GM18519 (cell line): ENCODE measurements around the gene TENM4.

Experiments
- ATAC-seq: cut with Tn5 transposase; IDR thresholded peaks from one replicate; pipeline ENCODE4 v1.9.1; 2021; ENCODE audit warnings: mild to moderate bottlenecking, moderate library complexity; ENCODE audit not compliant: unreplicated experiment, low FRiP score

Gene TENM4

DNA sequence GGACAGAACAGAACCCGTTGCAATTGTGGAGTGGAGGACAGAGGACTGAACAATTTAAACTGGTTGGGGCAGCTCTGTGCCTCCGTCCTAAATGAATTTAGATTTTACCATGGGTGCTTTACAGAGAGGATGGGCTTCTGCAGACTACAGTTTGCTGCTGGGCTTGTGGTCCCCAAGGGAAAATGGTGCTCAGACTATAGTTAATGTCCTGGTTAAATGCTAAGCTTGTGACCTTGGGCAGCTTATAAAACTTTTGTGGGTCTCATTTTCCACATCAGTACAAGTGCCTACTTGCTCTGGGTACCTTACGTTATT lies 511.0 kb downstream of the TENM4 start:
- ATAC-seq = no peak

DNA sequence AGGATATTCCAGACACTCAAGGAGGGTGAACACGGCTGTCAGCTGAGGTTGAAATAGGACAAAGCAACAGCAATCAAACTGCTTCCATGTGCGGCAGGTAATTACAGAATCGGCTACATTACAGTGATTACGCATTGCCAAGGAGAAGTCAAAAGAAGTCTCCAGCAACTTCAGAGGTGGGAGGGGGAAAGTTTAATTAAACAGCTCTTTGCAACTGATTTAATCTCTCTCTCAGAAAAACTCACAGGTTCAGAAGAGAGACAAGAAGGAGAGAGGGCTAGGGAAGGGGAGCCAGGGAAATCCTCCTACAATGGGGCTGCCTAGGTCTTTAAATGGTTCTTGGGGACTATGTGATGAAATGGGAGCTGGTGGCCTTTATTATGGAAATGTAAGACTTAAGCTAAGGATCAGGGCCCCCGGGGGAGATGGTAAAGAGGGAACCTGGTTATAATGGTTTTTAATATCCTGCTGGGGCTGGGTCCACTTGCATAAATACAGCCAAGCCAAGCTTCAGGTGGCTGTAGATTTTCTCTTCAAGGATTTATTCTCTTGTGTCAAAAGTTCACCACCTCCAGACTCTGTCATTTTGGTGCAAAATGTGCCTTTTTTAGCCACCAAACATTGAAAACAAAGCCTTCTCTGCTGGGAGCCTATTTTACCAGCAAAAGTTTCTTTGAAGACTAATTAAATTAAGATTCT lies 511.5 kb downstream of the TENM4 start:
- no peak for ATAC-seq

DNA sequence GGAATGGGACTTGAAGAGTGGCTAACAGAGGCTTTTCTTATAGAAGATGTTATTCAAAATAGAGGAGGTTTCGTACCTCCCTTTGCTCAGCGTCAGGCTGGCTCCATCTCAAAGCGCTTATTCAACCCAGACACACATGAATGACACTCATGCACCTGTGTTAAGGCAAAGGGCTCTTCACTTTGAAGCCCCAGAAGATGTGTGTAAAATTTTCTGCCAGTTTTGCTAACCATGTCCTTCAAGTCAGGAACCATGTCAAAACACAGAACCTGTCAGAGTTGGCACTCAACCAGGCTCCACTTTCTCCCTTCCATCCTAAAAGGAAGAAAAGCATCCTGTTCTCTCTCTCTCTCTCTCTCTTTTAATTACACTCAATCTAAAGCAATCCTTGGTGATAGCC lies 513.3 kb downstream of the TENM4 start:
- no peak for ATAC-seq

DNA sequence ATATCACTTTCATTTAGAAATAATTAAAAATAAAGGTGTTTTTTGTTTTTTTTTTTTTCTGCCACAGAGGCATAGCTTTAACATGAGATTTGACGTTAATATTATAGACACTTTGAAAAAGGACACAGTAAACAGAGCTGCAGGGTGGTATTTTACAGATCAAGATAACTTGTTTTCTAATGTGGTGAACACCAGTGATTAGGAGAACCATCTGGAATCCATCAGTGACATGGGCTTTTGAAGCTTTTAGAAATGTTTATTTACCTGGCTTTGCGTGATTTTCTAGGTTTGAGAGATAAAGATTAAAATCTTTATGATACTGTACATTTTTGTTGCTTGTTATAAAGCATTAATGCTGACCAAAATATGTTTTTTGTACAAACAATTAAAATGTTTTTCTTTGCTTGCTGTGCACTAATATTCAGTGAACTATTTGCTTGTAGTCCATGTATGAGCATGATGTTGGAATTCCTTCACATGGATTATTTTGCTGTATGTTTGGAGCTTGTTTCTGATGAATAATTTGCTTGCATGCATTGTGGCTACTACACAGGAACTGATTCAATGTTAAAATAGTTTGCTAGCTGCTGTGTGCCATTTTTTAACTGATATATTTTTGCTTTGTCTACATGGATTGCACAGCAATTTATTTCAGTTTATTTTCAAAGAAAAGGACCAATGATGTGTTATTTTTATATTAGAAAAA lies 514.0 kb downstream of the TENM4 start:
- no peak for ATAC-seq

DNA sequence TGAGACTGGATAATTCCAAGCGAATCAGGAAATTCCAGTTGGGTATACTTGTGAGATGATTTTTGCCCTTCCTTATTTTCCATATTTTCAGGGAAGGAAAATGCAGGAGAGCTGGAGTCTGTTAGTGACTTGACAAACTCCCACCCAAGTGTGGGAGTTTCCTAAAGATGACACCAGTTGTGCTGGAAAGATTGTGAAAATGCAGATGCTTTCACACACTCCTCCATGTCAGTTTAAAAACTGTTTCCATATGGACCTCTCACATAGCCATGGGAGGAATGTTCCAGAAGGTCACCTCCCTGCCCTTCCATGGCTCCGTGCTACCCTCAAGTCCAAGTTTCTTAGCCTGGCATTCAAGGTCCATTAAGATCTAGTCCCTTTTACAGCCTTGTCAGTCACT lies 515.4 kb downstream of the TENM4 start:
- ATAC-seq = no peak

DNA sequence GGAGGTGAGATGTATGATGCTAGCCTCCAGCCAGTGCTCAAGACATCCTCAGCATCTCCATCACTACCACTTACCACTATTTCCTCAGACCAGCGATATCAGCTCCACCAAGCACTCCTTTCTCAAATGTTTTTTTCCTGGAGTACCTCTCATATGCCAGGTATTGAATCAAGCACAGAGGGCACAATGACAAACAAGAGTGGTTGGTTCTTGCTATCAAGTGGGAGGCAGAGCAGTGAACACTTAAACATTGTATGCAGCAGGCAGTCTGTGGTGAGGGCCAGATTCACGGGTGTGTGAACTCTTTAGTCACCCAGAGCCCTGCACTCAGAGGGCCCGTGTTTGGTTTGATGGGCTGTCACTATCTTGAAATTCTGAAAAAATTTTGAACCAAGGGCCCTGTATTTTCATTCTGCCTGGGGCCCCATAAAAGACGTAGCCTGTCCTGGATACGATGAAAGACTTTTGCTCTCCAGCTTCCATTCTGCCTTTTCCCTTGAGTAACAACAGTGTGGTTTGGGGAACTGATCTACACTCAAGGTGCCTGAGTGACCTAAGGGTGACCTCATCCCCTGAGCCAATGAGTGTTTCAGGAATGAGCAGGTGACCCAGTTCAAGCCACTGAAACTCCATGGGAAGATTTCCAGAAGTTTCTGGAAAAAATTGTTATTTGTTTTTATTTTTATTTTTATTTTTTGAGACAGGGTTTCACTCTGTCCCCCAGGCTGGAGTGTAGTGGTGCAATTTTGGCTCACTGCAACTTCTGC lies 517.8 kb downstream of the TENM4 start:
- no peak for ATAC-seq

DNA sequence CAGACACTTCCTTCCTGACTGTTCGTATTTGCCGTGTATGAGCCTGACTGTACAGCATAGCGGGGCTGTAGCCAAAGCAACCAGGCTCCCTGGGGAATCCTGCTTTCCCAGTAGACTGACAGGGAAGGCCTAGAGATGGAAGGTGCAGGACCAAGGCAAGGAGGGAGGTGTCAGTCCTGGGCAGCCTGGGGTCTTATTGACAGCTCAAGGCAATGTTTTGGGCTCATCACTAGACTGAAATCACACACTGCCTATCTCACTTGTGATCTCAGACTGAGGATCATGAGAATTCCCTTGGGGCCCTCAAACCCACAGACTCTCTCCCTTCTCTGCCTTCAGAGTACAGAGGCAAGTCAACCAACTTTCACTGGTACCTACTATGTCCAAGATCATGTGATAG lies 519.3 kb downstream of the TENM4 start:
- ATAC-seq = no peak

DNA sequence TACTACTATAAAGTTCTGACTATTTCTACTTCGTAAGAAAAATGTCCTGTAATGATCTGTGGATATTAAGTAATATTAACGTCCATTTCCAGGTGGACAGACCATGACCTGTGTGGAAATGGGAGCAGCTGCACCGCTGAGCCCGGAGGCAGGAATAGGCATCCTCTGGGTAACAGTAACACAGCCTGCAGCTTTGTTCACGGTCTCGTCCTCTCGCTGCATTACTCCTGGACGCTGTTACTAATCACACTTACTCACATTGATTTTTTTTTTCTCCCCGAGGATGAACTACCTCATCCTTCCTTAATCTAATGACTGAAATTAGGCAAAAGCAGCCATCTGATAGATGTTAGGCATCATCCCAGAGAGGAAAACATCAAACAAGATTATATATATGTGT lies 520.5 kb downstream of the TENM4 start:
- no peak for ATAC-seq

DNA sequence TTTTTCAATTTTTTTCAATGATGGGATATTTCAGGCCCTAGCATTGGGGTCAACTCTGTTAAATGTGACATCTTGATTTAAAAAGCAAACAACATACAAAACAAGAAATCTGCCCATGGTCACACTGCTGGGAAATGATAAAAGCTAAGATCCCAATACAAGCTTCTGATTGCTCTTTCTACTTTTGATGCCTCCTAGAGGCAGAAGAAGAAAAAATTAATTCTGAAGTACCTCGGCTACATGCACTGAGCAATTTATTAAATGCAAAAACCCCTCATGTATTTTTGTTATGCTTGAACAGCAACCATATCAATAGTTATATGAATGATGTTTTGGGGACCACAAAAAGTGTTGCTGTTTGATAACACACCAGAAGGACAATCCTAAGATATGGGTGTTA lies 524.1 kb downstream of the TENM4 start:
- no peak for ATAC-seq

DNA sequence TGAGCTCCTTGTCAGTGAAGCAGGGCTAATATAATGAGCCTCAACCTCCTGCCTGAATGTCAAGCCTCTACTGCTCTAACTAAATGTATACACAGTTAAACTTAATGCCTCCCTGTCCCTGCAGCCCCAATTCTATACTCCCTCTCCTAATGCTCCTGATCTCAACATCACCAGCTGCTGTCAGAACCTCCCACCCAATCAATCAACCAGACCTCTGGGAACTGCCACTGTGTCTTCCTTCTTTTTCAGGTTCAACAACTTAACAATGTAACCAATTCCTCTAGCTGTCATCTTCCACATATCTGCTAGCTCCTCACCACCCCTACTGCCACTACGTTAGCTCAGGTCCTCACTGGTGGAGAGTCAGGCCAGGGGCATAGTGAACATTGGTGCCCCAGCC lies 526.3 kb downstream of the TENM4 start:
- ATAC-seq = no peak

DNA sequence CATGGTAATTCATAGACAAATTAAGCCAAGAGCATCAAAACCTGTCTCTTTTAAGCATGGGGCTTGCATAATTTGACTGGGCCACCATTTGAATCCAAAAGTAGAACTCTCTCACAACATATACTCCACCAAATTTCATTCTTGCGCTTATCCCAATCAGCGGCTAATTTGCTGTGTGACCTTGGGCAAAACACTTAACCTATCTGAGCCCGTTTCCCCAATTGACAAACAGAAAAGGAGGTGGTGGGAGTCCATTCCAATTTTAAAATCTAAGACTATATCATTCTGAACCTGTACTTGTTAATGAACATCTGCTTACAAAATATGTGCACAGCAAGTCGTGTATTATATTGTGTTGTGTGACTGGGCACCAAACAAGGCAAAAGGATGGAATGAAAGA lies 528.1 kb downstream of the TENM4 start:
- ATAC-seq = no peak

DNA sequence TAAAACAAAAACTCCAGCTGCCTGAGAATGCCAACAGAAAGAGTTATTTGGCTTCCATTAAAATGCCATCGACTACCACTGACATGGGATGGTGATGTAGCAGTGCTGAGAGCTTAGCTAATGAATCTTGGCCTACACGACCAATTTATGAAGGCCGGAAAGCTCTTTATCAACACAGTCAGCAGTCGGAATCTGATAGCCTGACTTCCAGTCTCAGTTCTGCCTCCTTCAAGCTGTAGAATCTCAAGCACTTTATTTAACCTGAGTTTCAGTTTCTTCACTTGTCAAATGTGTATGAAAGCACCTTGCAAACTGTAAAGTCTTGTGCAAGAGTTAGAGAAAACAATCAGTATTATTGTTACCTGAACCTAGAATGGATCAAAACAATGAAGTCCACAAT lies 530.5 kb downstream of the TENM4 start:
- ATAC-seq = no peak

DNA sequence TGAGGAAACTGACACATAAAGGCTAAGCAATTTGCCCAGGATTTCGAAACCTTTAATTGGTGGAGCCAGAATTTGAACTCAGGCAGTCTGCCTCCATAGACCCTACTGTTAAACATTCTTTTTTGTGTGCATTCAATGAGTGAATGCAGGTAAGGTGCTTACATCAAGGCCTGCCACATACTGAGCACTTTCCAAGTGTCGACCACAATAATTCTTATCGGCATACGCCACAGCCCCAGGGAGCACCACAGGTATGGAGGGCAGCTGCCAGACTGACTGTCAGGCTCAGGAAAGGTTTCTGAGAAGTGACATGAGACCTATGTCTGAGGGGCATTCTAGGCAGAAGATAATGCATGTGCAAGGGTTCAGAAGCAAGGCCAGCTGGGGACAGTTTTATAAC lies 531.4 kb downstream of the TENM4 start:
- ATAC-seq = no peak

DNA sequence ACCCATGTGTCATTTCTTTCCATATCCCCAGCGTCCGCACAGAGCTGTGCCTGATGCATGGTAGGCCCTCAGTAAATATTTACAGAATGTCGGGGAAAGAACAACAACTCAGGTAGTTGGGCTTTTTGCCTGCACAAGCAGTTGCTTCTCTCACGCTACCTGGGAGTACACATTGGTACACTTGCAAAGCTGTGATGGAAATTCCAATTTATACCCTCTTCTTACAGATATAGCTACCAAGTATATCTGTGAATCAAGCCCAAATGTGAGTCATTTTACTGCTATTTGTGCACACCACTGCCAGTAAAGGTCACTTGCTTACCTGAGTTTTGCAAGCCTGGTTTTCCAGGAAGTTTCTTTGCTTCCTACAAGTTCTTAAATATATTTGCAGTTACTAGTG lies 533.2 kb downstream of the TENM4 start:
- ATAC-seq = no peak

DNA sequence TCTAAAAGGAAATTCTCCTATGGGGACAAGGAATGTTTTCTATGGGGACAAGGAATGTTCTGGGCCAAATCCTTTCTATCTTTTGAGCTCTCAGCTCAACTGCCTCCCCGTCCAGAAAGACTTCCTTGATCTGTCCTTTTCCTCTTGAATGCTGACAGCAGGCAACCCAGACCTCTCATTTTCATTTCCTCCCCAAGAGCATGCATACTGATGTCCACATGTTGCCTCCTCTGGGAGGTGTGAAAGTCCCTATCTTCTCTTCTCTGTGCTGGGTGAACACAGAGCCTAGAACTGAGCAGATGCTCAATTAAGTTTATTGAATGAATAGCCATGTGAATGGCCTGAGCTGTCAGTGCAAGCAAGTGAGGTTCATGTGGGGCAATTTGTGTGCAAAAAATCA lies 534.3 kb downstream of the TENM4 start:
- ATAC-seq = no peak

DNA sequence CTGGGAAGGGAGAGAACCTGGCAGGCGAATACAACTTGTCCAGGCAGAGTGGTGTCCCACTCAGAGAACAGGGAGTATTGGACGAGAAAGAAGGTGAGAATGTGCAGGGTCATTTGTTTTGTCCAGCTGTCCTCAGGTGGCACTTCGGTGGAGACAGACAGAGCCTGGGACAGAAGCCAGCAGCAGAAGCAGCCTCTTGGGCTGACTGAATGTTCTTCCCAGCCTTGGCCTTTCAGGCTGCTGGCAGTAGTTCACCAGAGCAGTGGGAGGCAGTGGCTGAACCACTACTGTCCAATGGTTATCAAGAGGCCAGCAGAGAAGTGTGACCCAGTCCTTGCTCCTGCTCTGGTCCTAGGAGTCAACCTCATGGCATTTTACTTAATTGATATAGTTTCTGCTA lies 535.1 kb downstream of the TENM4 start:
- no peak for ATAC-seq

DNA sequence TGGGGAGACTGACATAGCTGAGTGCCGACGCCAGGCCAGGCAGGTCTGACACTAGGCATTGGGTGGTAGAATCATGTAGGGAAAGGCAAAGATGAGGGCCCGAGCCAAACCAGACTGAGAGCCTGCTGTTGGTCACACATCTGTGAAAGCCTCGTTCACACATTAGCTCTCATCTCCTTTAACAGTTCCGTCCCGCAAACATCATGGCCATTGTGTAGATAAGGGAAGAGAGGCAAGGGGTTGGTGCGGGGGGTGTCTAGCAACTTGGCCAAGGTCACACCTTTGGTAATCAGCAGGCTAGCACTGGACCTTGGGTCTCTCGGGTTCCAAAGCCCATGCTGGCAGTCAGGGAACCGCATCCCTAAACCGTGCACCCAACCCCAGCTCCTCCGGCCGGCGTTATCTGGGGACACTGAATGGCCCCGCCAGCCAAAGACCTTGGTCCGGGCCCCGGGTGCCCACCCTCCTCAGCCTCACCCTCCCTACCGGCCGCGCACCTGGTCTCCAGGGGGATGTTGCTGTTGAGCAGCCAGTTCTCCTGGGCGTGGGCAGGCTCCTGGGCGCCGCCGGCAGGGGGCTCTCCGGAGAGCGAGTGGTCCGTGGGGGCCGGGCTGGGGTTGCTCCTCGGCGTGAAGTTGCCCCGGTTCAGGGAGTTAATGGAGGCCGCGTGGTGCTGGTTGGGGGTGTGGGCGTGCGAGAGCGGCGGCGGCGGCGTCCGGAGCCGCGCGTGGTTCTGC lies 537.9 kb downstream of the TENM4 start:
- no peak for ATAC-seq

DNA sequence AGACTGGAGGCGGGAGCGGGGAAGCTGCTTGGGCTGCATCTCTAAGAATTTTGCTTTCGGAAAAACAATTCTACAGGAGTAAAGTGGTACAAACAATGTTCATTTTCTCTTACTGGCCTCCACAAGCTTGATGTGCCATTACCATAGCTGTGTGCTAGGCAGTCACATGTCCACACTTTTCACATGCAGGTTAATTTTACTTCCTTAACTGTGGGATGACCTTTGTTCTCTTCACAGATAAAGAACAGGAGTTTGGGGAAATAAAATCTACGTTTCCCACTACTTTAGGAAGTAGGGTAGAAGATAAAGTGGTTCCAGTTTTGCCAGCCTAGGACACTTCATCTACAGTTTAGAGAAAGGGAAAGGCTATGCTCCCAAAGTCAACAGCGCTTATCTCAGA lies 539.0 kb downstream of the TENM4 start:
- no peak for ATAC-seq

DNA sequence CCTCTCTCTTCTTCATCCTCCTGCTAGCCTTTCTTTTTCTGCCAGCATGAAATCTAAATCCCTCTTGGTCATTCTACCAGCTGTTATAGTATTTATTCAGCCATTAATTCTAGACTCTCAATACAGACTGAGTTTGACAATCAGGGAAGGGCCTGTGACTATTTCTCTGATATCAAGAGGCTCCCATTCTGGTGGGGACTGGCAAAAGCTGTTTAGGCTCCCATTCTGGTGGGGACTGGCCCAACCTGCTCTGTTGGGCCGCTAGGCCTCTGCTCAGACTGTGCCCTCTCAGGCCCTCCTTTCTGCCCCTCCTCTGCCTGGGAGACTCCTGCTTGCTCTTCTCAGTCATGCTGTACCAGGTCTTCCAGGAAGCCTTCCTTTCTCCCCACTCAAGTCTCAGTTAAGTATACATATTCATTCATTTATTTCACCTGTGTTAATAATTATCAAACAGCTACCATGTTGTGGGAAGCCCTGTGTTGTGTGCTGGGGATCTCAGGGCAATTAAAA lies 542.5 kb downstream of the TENM4 start:
- ATAC-seq = no peak

DNA sequence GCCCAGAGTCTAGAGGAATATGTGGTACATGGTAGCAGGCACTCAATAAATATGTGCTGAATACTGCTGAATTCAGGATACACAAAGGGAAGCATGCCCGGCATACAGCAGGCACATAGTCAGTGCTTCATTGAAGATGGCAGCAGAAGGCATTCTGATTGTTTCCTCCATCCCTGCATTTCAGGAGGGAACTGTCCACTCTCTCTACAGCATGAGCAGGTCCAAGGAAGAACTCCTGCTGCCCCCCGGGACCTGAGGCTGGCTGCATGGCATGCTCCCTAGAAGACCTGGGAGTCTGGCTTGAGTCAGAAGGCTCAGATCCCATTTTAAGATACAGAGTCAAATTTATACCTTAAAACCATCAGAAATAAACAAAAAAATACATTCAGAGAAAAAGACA lies 546.8 kb downstream of the TENM4 start:
- no peak for ATAC-seq

DNA sequence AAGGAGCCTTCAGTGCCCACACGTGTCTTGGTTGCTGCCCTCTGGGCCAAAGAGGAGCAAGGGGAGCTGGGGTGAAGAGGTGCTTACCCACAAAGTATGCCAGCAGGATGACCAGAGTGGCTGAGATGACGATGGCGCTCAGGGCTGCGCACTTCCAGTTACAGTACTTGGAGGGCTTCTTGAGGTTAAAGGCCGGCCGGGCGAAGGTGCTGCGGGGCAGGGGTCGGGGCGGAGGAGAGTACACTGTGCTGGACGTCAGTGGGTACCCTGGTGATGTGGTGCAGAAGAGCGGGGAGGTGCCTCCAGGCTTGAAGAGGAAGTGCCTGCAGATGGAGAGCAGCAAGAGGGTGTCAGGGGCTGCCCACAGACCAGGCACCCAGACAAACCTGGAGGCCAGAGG lies 551.1 kb downstream of the TENM4 start:
- ATAC-seq = no peak
